HG03442 (cell line): Measurements from ENCODE around the gene FXYD3.
"Not testable (repeated sequence)": the region's sequence is repeated elsewhere in the genome, so short reads cannot be mapped to it uniquely, and the experiment has no call there.

ENCODE experiments used
- ATAC-seq: cut with Tn5 transposase; IDR thresholded peaks from one replicate; pipeline ENCODE4 v1.9.1; 2021; ENCODE audit warnings: mild to moderate bottlenecking, moderate library complexity; ENCODE audit not compliant: unreplicated experiment

Gene FXYD3

GRCh38 chr19:35085947-35086346, 29.7 kb upstream of the FXYD3 start:
- ATAC-seq, result no peak

GRCh38 chr19:35086455-35086854, 29.2 kb upstream of the FXYD3 start:
- ATAC-seq, result no peak

GRCh38 chr19:35087393-35087792, 28.2 kb upstream of the FXYD3 start:
- ATAC-seq, result no peak

- ATAC-seq, result no peak
These were observed 27.3 kb upstream of the FXYD3 start for GRCh38 chr19:35088131-35088913.

- no peak for ATAC-seq
These were observed 26.1 kb upstream of the FXYD3 start for GRCh38 chr19:35089554-35089953.

- no peak for ATAC-seq
These were observed 25.5 kb upstream of the FXYD3 start for GRCh38 chr19:35090160-35090505.

- no peak for ATAC-seq
These were observed 25.0 kb upstream of the FXYD3 start for GRCh38 chr19:35090506-35091214.

GRCh38 chr19:35093430-35093829, 22.2 kb upstream of the FXYD3 start:
- ATAC-seq, result no peak

- ATAC-seq, result no peak
These were observed 21.5 kb upstream of the FXYD3 start for GRCh38 chr19:35093941-35094647.

- no peak for ATAC-seq
These were observed 21.0 kb upstream of the FXYD3 start for GRCh38 chr19:35094656-35095055.

GRCh38 chr19:35095667-35096368, 19.8 kb upstream of the FXYD3 start:
- ATAC-seq, result no peak

- no peak for ATAC-seq
These were observed 17.1 kb upstream of the FXYD3 start for GRCh38 chr19:35098413-35099049.

GRCh38 chr19:35099155-35099896, 16.3 kb upstream of the FXYD3 start:
- ATAC-seq, result no peak

GRCh38 chr19:35099897-35100275, 15.7 kb upstream of the FXYD3 start:
- no peak for ATAC-seq

GRCh38 chr19:35100588-35101533, 14.8 kb upstream of the FXYD3 start:
- no peak for ATAC-seq

- ATAC-seq, result not testable (repeated sequence)
These were observed 13.7 kb upstream of the FXYD3 start for GRCh38 chr19:35101949-35102348.

GRCh38 chr19:35103614-35104013, 12.0 kb upstream of the FXYD3 start:
- not testable (repeated sequence) for ATAC-seq

GRCh38 chr19:35104361-35104760, 11.3 kb upstream of the FXYD3 start:
- ATAC-seq, result no peak

- ATAC-seq, result no peak
These were observed 10.6 kb upstream of the FXYD3 start for GRCh38 chr19:35105047-35105410.
